Measurements from ENCODE around the gene TMEM250.

The TMEM250 gene

GRCh38 chr9:136107953-136108647 is 10.6 kb downstream of the TMEM250 start:
- no peak for TF ChIP-seq RAD21 (IDR thresholded peaks at IDR 0.05; ENCODE audit: low read depth)
- TF ChIP-seq TEAD4 (IDR thresholded peaks at IDR 0.05), result no peak
- TF ChIP-seq TAF1 (IDR thresholded peaks at IDR 0.05; ENCODE audit: low read depth), result no peak
- TF ChIP-seq NFIC (IDR thresholded peaks at IDR 0.05), result no peak
- no peak for TF ChIP-seq EP300 (IDR thresholded peaks at IDR 0.05; ENCODE audit: borderline replicate concordance)
- no peak for TF ChIP-seq TCF12 (IDR thresholded peaks at IDR 0.05; ENCODE audit: low read depth)
- no peak for TF ChIP-seq ZBTB7A (IDR thresholded peaks at IDR 0.05; ENCODE audit: low read depth)
- no peak for TF ChIP-seq MAX (IDR thresholded peaks at IDR 0.05)
- no peak for TF ChIP-seq CEBPB (IDR thresholded peaks at IDR 0.05)
- no peak for TF ChIP-seq REST (IDR thresholded peaks at IDR 0.05; ENCODE audit: low read depth)
- TF ChIP-seq YY1 (IDR thresholded peaks at IDR 0.05; ENCODE audit: low read depth), result no peak
- TF ChIP-seq EGR1 (IDR thresholded peaks at IDR 0.05), result no peak
- no peak for TF ChIP-seq USF1 (IDR thresholded peaks at IDR 0.05)
- no peak for TF ChIP-seq CREB1 (IDR thresholded peaks at IDR 0.05; ENCODE audit: low read depth)
- no peak for TF ChIP-seq FOXM1 (IDR thresholded peaks at IDR 0.05; ENCODE audit: borderline replicate concordance, low read depth)

GRCh38 chr9:136107155-136107952 is 11.3 kb downstream of the TMEM250 start:
- TF ChIP-seq EGR1 (IDR thresholded peaks at IDR 0.05), result no peak
- no peak for TF ChIP-seq TCF12 (IDR thresholded peaks at IDR 0.05; ENCODE audit: low read depth)
- TF ChIP-seq CREB1 (IDR thresholded peaks at IDR 0.05; ENCODE audit: low read depth), result no peak
- TF ChIP-seq YY1 (IDR thresholded peaks at IDR 0.05; ENCODE audit: low read depth), result no peak
- no peak for TF ChIP-seq RAD21 (IDR thresholded peaks at IDR 0.05; ENCODE audit: low read depth)
- TF ChIP-seq ZBTB7A (IDR thresholded peaks at IDR 0.05; ENCODE audit: low read depth), result no peak
- no peak for TF ChIP-seq TAF1 (IDR thresholded peaks at IDR 0.05; ENCODE audit: low read depth)
- no peak for TF ChIP-seq TEAD4 (IDR thresholded peaks at IDR 0.05)
- no peak for TF ChIP-seq NFIC (IDR thresholded peaks at IDR 0.05)
- TF ChIP-seq REST (IDR thresholded peaks at IDR 0.05; ENCODE audit: low read depth), result no peak
- no peak for TF ChIP-seq FOXM1 (IDR thresholded peaks at IDR 0.05; ENCODE audit: borderline replicate concordance, low read depth)
- no peak for TF ChIP-seq USF1 (IDR thresholded peaks at IDR 0.05)
- no peak for TF ChIP-seq MAX (IDR thresholded peaks at IDR 0.05)
- TF ChIP-seq CEBPB (IDR thresholded peaks at IDR 0.05), result no peak
- no peak for TF ChIP-seq EP300 (IDR thresholded peaks at IDR 0.05; ENCODE audit: borderline replicate concordance)

- no peak for TF ChIP-seq USF1 (IDR thresholded peaks at IDR 0.05)
- no peak for TF ChIP-seq FOXM1 (IDR thresholded peaks at IDR 0.05; ENCODE audit: borderline replicate concordance, low read depth)
- no peak for TF ChIP-seq ZBTB7A (IDR thresholded peaks at IDR 0.05; ENCODE audit: low read depth)
- TF ChIP-seq CREB1 (IDR thresholded peaks at IDR 0.05; ENCODE audit: low read depth), result no peak
- no peak for TF ChIP-seq TEAD4 (IDR thresholded peaks at IDR 0.05)
- TF ChIP-seq REST (IDR thresholded peaks at IDR 0.05; ENCODE audit: low read depth), result no peak
- no peak for TF ChIP-seq RAD21 (IDR thresholded peaks at IDR 0.05; ENCODE audit: low read depth)
- no peak for TF ChIP-seq MAX (IDR thresholded peaks at IDR 0.05)
- TF ChIP-seq TCF12 (IDR thresholded peaks at IDR 0.05; ENCODE audit: low read depth), result no peak
- no peak for TF ChIP-seq YY1 (IDR thresholded peaks at IDR 0.05; ENCODE audit: low read depth)
- no peak for TF ChIP-seq EGR1 (IDR thresholded peaks at IDR 0.05)
- TF ChIP-seq EP300 (IDR thresholded peaks at IDR 0.05; ENCODE audit: borderline replicate concordance), result no peak
- TF ChIP-seq NFIC (IDR thresholded peaks at IDR 0.05), result no peak
- TF ChIP-seq CEBPB (IDR thresholded peaks at IDR 0.05), result no peak
- TF ChIP-seq TAF1 (IDR thresholded peaks at IDR 0.05; ENCODE audit: low read depth), result no peak
Observed at GRCh38 chr9:136105398-136106135, 13.1 kb downstream of the TMEM250 start.
